Inflammatory macrophage treated with lipopolysaccharide for 4 hours (primary cell): ENCODE measurements around the gene AIP.
A peak's percentile ranks its signal among the peaks of the same experiment; 100 is the strongest.
"Not testable (repeated sequence)": the region's sequence is repeated elsewhere in the genome, so short reads cannot be mapped to it uniquely, and the experiment has no call there.

Experiments used
- DNase-seq: peaks from one replicate; pipeline ENCODE4 v3.0.0-alpha.2; 2020

The AIP gene

GRCh38 chr11:67449116-67449844 lies 33.5 kb upstream of the AIP start:
- DNase-seq: peak; percentile 65

GRCh38 chr11:67450796-67451657 lies 31.8 kb upstream of the AIP start:
- no peak for DNase-seq

- no peak for DNase-seq
Measured at GRCh38 chr11:67451658-67451976, 31.2 kb upstream of the AIP start.

GRCh38 chr11:67452141-67452952 lies 30.5 kb upstream of the AIP start, which contains the start of gene GPR152:
Gene GPR152 (minus strand): TSS chr11:67452729. CDS start chr11:67452724, 5 bp downstream.
- no peak for DNase-seq

GRCh38 chr11:67453816-67454732 lies 28.8 kb upstream of the AIP start:
- no peak for DNase-seq

GRCh38 chr11:67455054-67455453 lies 27.8 kb upstream of the AIP start, which contains the start of gene CABP4:
Gene CABP4 (plus strand): TSS chr11:67455354. CDS start chr11:67455424, 70 bp downstream.
- DNase-seq: no peak

- DNase-seq: no peak
Measured at GRCh38 chr11:67456068-67456705, 26.6 kb upstream of the AIP start.

- no peak for DNase-seq
Measured at GRCh38 chr11:67457453-67457852, 25.4 kb upstream of the AIP start.

- DNase-seq: no peak
Measured at GRCh38 chr11:67458266-67458665, 24.6 kb upstream of the AIP start.

GRCh38 chr11:67463186-67463585 lies 19.6 kb upstream of the AIP start:
- no peak for DNase-seq

- peak; percentile 88 for DNase-seq
Measured at GRCh38 chr11:67463680-67464410, 19.0 kb upstream of the AIP start.

GRCh38 chr11:67464411-67465188 lies 18.2 kb upstream of the AIP start:
- peak; percentile 84 for DNase-seq

- no peak for DNase-seq
Measured at GRCh38 chr11:67465189-67465510, 17.7 kb upstream of the AIP start.

GRCh38 chr11:67465530-67465929 lies 17.3 kb upstream of the AIP start:
- not testable (repeated sequence) for DNase-seq

GRCh38 chr11:67466367-67466766 lies 16.5 kb upstream of the AIP start:
- no peak for DNase-seq

GRCh38 chr11:67466962-67467771 lies 15.7 kb upstream of the AIP start:
- no peak for DNase-seq

GRCh38 chr11:67468056-67468455 lies 14.8 kb upstream of the AIP start:
- DNase-seq: no peak

- DNase-seq: no peak
Measured at GRCh38 chr11:67468456-67468758, 14.4 kb upstream of the AIP start.

GRCh38 chr11:67468759-67469507 lies 13.9 kb upstream of the AIP start, which contains the start of gene TMEM134:
Gene TMEM134 (minus strand): TSS chr11:67469251. CDS start chr11:67469192, 59 bp downstream.
- DNase-seq: peak; percentile 93
